ENCODE measurements around the gene RIPK4.

DNA sequence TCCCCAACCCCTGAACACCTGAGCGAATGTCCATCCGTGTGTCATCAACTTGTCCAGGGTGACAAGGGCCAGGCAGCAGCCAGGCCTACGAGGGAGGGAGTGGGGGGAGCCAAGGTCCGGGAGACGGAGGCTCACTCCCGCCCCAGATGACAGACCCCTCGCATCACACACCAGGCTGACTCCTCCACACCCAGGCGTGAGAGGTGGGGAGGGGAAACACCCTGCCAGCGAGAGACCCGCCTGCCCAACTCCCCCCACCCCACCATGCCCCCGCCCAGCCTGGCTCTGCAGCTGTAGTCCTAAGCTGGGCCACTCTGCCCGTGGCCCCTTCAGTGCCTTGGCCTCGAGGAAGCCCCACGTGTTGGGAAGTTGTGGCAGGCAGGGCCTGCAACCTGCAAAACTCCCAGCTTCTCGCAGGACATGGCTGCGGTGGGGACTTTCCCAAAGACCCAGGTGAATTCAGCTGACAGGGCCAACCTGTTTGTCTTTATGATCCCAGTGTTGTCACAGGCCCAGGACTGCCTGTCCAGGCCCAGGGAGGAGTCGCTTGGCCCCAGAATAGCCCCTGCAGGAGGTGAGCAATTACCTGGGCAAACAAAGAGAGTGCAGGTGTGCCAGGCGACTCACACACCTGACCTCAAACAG is 62.9 kb downstream of the RIPK4 start:
- TF ChIP-seq, protein P1, sequence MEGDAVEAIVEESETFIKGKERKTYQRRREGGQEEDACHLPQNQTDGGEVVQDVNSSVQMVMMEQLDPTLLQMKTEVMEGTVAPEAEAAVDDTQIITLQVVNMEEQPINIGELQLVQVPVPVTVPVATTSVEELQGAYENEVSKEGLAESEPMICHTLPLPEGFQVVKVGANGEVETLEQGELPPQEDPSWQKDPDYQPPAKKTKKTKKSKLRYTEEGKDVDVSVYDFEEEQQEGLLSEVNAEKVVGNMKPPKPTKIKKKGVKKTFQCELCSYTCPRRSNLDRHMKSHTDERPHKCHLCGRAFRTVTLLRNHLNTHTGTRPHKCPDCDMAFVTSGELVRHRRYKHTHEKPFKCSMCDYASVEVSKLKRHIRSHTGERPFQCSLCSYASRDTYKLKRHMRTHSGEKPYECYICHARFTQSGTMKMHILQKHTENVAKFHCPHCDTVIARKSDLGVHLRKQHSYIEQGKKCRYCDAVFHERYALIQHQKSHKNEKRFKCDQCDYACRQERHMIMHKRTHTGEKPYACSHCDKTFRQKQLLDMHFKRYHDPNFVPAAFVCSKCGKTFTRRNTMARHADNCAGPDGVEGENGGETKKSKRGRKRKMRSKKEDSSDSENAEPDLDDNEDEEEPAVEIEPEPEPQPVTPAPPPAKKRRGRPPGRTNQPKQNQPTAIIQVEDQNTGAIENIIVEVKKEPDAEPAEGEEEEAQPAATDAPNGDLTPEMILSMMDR (conservative IDR thresholded peaks at IDR 0.05), result no peak
- peak; percentile 23; the same call in 1 of the 2 replicates for TF ChIP-seq ZFX (IDR thresholded peaks at IDR 0.05)
